Measurements from ENCODE around the gene GAA. TPM values are rescaled to one million over a fixed set of nuclear protein-coding genes. Genes with fewer than 3 reads are reported as not detected.

Gene GAA
- total RNA-seq, 1 experiment from 2014 or later: 7.5 TPM

DNA sequence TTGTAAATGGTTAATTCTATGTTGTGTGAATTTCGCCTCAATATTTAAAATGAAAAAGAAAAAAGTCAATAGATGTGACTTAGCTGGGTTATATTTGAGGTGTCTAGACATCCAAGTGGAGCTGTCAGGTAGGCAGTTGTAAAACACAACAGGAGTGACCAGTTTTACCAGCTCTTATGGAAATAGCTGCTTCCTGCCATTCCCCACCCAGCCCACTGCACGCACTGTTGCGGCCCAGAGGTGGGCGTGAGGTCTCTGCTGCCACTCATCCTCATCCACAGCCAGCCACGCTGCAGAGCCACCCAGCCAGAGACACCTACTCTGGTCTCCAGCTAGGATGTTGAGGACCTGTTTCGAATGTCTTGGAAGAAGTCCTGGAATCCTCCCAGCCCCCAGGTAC is 65.1 kb downstream of the GAA start:
- Histone ChIP-seq H3K36me3 (ENCODE audit: insufficient read depth, low read length, poor library complexity, severe bottlenecking) (no peaks in the 10 kb centered on the region), H3K4me1 (ENCODE audit: insufficient read depth, low read length, poor library complexity, severe bottlenecking) (no peaks in the 10 kb centered on the region), H3K27ac (ENCODE audit: low read depth, low read length, poor library complexity, severe bottlenecking) (no peak overlapping the region), H3K9me3 (ENCODE audit: low read depth, low read length, poor library complexity, severe bottlenecking) (no peaks in the 10 kb centered on the region), H3K27me3 (replicated peaks; ENCODE audit: insufficient read depth, low read depth, low read length, poor library complexity) (no peaks in the 10 kb centered on the region), H3K4me3 (ENCODE audit: low read depth, low read length, poor library complexity, severe bottlenecking) (no peak overlapping the region)
- no peak for DNase-seq (ENCODE audit: low spot score)
- no TSS peak for BruUV-seq (replicated peaks)
- TF ChIP-seq EZH2 (IDR thresholded peaks at IDR 0.05; ENCODE audit: borderline replicate concordance, low read depth, low read length, poor library complexity, severe bottlenecking): no peak
- TF ChIP-seq, protein P1, sequence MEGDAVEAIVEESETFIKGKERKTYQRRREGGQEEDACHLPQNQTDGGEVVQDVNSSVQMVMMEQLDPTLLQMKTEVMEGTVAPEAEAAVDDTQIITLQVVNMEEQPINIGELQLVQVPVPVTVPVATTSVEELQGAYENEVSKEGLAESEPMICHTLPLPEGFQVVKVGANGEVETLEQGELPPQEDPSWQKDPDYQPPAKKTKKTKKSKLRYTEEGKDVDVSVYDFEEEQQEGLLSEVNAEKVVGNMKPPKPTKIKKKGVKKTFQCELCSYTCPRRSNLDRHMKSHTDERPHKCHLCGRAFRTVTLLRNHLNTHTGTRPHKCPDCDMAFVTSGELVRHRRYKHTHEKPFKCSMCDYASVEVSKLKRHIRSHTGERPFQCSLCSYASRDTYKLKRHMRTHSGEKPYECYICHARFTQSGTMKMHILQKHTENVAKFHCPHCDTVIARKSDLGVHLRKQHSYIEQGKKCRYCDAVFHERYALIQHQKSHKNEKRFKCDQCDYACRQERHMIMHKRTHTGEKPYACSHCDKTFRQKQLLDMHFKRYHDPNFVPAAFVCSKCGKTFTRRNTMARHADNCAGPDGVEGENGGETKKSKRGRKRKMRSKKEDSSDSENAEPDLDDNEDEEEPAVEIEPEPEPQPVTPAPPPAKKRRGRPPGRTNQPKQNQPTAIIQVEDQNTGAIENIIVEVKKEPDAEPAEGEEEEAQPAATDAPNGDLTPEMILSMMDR (conservative IDR thresholded peaks at IDR 0.05; ENCODE audit: low read depth, low read length): no peak
- CTCF ChIA-PET: no interaction called here
- intact Hi-C loops (cut with micrococcal nuclease; ENCODE audit: unreplicated experiment): no loop called here
- POLR2A ChIA-PET (ENCODE audit: low non-redundant PET): no interaction called here

DNA sequence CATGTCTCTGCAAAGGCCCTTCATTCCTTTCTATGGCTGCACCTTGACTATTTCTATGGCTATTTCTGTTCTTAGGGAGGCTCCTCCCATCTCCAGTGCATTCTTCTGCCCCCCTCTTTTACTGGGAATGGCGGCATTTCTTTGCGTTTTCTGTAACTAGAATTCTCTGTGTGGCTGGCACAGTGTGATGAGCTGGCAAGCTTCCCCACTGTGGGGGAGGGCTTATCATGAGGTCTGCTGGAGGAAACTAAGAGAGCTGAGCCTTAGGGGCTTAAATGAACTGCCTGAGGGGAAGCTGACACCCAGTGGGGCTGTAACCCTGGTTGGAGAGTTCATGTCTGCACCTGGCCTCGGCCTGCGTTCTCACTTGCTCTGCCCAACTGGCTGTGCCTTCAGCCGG is 67.0 kb downstream of the GAA start:
- intact Hi-C loops (cut with micrococcal nuclease; ENCODE audit: unreplicated experiment): no loop called here
- TF ChIP-seq, protein P1 (conservative IDR thresholded peaks at IDR 0.05; ENCODE audit: low read depth, low read length): no peak
- no peak for TF ChIP-seq EZH2 (IDR thresholded peaks at IDR 0.05; ENCODE audit: borderline replicate concordance, low read depth, low read length, poor library complexity, severe bottlenecking)
- no peaks in the 10 kb centered on the region for H3K9me3 ChIP-seq (ENCODE audit: low read depth, low read length, poor library complexity, severe bottlenecking)
- H3K27me3 ChIP-seq (replicated peaks; ENCODE audit: insufficient read depth, low read depth, low read length, poor library complexity): no peaks in the 10 kb centered on the region
- POLR2A ChIA-PET (ENCODE audit: low non-redundant PET): interaction anchor here (0.6 kb wide), 1 partner anchor 178 kb away, joined by 3 read pairs; no protein-coding TSS in a partner anchor
- BruUV-seq (replicated peaks): no TSS peak
- H3K27ac ChIP-seq (ENCODE audit: low read depth, low read length, poor library complexity, severe bottlenecking): no peak overlapping the region
- H3K4me1 ChIP-seq (ENCODE audit: insufficient read depth, low read length, poor library complexity, severe bottlenecking): no peaks in the 10 kb centered on the region
- H3K4me3 ChIP-seq (ENCODE audit: low read depth, low read length, poor library complexity, severe bottlenecking): no peak overlapping the region
- no peaks in the 10 kb centered on the region for H3K36me3 ChIP-seq (ENCODE audit: insufficient read depth, low read length, poor library complexity, severe bottlenecking)
- CTCF ChIA-PET: interaction anchor here (0.6 kb wide), 1 partner anchor 85 kb away, joined by 3 read pairs; no protein-coding TSS in a partner anchor
- DNase-seq (ENCODE audit: low spot score): peak; percentile 51

DNA sequence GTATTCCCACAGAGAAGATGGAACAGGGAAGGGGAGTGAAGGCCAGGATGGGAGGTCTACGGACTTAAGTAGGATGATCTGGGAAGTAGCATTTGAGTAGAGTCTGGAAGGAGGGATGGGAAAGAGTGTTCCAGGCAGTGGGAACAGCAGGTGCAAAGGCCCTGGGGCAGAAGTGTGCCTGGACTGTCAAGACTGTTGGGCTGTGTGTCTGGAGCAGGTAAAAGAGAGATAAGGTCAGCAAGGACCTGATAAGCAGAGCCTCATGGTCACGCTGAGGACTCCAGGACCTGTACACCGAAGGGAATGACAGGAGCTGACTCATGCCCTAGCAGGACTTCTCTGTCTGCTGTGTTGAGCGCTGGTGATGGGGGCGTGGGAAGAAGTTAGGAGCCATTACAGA is 67.7 kb downstream of the GAA start:
- intact Hi-C loops (cut with micrococcal nuclease; ENCODE audit: unreplicated experiment): no loop called here
- CTCF ChIA-PET: no interaction called here
- no peak for DNase-seq (ENCODE audit: low spot score)
- TF ChIP-seq, protein P1 (conservative IDR thresholded peaks at IDR 0.05; ENCODE audit: low read depth, low read length): no peak
- no peak for TF ChIP-seq EZH2 (IDR thresholded peaks at IDR 0.05; ENCODE audit: borderline replicate concordance, low read depth, low read length, poor library complexity, severe bottlenecking)
- H3K4me3 ChIP-seq (ENCODE audit: low read depth, low read length, poor library complexity, severe bottlenecking): no peak overlapping the region
- H3K9me3 ChIP-seq (ENCODE audit: low read depth, low read length, poor library complexity, severe bottlenecking): no peaks in the 10 kb centered on the region
- BruUV-seq (replicated peaks): no TSS peak
- H3K27ac ChIP-seq (ENCODE audit: low read depth, low read length, poor library complexity, severe bottlenecking): no peak overlapping the region
- H3K4me1 ChIP-seq (ENCODE audit: insufficient read depth, low read length, poor library complexity, severe bottlenecking): no peaks in the 10 kb centered on the region
- no peaks in the 10 kb centered on the region for H3K36me3 ChIP-seq (ENCODE audit: insufficient read depth, low read length, poor library complexity, severe bottlenecking)
- POLR2A ChIA-PET (ENCODE audit: low non-redundant PET): no interaction called here
- H3K27me3 ChIP-seq (replicated peaks; ENCODE audit: insufficient read depth, low read depth, low read length, poor library complexity): no peaks in the 10 kb centered on the region

Small RNA genes lying within 50 kb of the gene (microRNA-seq; reads per million reads assigned to microRNA genes)
- gene MIR1268B: not detected

Other genes starting within 250 kb of the GAA start
- gene TBC1D16, start 65.7 kb upstream of the GAA start, total RNA-seq (2021): 49.1 and 54.7 TPM in 2 replicates
- gene CCDC40, start 64.9 kb upstream of the GAA start, total RNA-seq (2021): 3.5 and 6.4 TPM in 2 replicates
- 155 and 158 TPM in 2 replicates for gene EIF4A3, start 45.5 kb downstream of the GAA start, total RNA-seq (2021)
- gene CARD14, start 68.4 kb downstream of the GAA start, total RNA-seq (2021): 0.09 TPM in 1 of 2 replicates, not detected in the other
- gene SGSH, start 118.8 kb downstream of the GAA start, total RNA-seq (2021): 32.8 and 33.4 TPM in 2 replicates
- 23.5 and 23.6 TPM in 2 replicates for gene SLC26A11, start 118.8 kb downstream of the GAA start, total RNA-seq (2021)
- gene RNF213, start 159.3 kb downstream of the GAA start, total RNA-seq (2021): 78.0 and 102 TPM in 2 replicates

Data from A673 (cell line).